Small intestine (tissue), 7 donors: ENCODE measurements around the gene RNF151. TPM values are rescaled to one million over a fixed set of nuclear protein-coding genes. Genes with fewer than 3 reads are reported as not detected.
"Not testable (repeated sequence)": the region's sequence is repeated elsewhere in the genome, so short reads cannot be mapped to it uniquely, and the experiment has no call there.

Source experiments
- DNase-seq, 2 donors: peaks; one replicate each; pipeline versions ENCODE4 v3.0.0 to v3.0.0-alpha.2; 2013
- FAIRE-seq: peaks from 2 replicates; lab custom pipeline; 2012; peaks lifted over from hg19 to GRCh38; lab: Jason Lieb, UNC
- H3K27ac ChIP-seq, 3 donors: one replicate each; pipeline ENCODE4 v1.5.1; 2013; ENCODE audit warnings: low read length in 2 of 3, mild to moderate bottlenecking in 2 of 3, control low read depth in 1 of 3, inconsistent platforms in 1 of 3, low read depth in 1 of 3, moderate library complexity in 1 of 3
- H3K27me3 ChIP-seq, 3 donors: one replicate each; pipeline ENCODE4 v1.6.1; 2013; ENCODE audit warnings: low read length in 3 of 3, inconsistent platforms in 1 of 3; ENCODE audit not compliant: control insufficient read depth in 3 of 3, insufficient read depth in 3 of 3
- H3K36me3 ChIP-seq, 3 donors: one replicate each; pipeline ENCODE4 v1.6.1; 2013; ENCODE audit warnings: low read length in 3 of 3, inconsistent platforms in 1 of 3, low read depth in 1 of 3, mild to moderate bottlenecking in 1 of 3, moderate library complexity in 1 of 3; ENCODE audit not compliant: control insufficient read depth in 3 of 3, insufficient read depth in 2 of 3
- H3K4me1 ChIP-seq, 3 donors: one replicate each; pipeline ENCODE4 v1.6.1; 2013; ENCODE audit warnings: low read length in 2 of 3, inconsistent platforms in 1 of 3, low read depth in 1 of 3, mild to moderate bottlenecking in 1 of 3, moderate library complexity in 1 of 3; ENCODE audit not compliant: control insufficient read depth in 3 of 3, insufficient read depth in 2 of 3
- H3K4me3 ChIP-seq, 3 donors: one replicate each; pipeline ENCODE4 v1.5.1; 2013; ENCODE audit warnings: low read length in 3 of 3, control low read depth in 1 of 3, inconsistent platforms in 1 of 3, low read depth in 1 of 3, mild to moderate bottlenecking in 1 of 3, moderate library complexity in 1 of 3
- H3K9me3 ChIP-seq, 2 donors: one replicate each; pipeline ENCODE4 v1.6.1; 2013; ENCODE audit warnings: low read depth in 1 of 2, low read length in 1 of 2; ENCODE audit not compliant: control insufficient read depth in 2 of 2, insufficient read depth in 1 of 2
- WGBS, 3 donors: extraction: QIAGEN DNeasy Blood & Tissue Kit; methylation state at CpG; one replicate each; pipeline ENCODE4 v1.1.7; 2013; 5-methylcytosine and 5-hydroxymethylcytosine counted together
- polyA plus RNA-seq, 4 donors: library from polyadenylated mRNA; stranded (reverse) in 3 of 4; unstranded in 1 of 4; fragments of 200-250 nt in 3 of 4; fragments of 120-200 nt in 1 of 4; gene quantifications; one replicate each; pipeline versions ENCODE4 v1.2.1 to v1.2.3, GENCODE V29; 2013
- donor health status: healthy with polysubstance abuse.
- donor health status: control.
- donor health status: control.
- donor health status: Bipolar disorder and iron deficiency.
- donor health status: healthy.

The RNF151 gene
- polyA plus RNA-seq, 4 donors = 0.09 to 0.18 TPM; not detected in 2

DNA sequence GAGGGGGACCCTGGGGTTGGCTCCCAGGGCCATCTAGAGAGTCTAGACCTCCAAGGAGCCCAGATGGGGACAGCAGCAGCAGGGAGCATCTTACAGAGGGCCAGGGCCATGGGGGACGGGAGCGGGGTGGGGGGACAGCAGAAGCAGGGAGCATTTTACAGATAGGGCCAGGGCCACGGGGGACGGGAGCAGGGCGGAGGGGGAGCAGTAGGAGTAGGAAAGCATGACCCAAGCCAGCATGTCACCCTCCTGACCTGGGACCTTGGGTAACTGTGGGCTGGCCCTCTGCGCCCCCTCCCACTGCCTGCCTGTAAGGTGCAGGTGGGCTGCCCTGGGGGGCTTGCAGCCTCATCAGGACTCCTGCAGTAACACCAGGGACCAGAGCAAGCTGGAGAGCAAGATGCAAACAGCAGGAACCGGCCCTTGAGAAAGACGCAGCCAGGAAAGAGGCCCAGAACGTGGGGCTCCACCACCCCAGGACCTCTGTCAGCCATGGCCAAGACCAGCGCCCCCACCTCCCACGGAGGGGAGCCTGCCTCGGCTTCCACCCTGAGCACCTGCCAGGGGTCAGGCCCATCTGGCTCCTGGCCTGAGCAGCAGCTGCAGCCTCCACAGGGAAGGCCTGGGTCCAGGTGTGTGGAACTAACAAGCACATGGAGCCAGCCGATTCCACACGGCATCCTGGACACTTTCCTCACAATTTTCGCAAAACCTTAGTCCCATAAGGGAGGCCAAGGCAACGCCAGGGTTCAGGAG, 40.6 kb downstream of the RNF151 start:
- Histone ChIP-seq H3K36me3 (peaks cover 1 to 56% (median 2%) of the 10 kb centered on the region in 3 donors), H3K9me3 (no peaks in the 10 kb centered on the region), H3K27me3 (no peaks in the 10 kb centered on the region), H3K4me3 (no peak overlapping the region), H3K4me1 (peaks cover 0 to 40% (median 15%) of the 10 kb centered on the region in 3 donors), H3K27ac (peak overlapping the region in 2 of 3 donors; percentile 47 to 96)
- DNase-seq (no peak), FAIRE-seq (no peak)
- WGBS, 3 donors = 66 to 79% (median 66%) methylated on average over 15 to 16 of the region's 16 CpGs

DNA sequence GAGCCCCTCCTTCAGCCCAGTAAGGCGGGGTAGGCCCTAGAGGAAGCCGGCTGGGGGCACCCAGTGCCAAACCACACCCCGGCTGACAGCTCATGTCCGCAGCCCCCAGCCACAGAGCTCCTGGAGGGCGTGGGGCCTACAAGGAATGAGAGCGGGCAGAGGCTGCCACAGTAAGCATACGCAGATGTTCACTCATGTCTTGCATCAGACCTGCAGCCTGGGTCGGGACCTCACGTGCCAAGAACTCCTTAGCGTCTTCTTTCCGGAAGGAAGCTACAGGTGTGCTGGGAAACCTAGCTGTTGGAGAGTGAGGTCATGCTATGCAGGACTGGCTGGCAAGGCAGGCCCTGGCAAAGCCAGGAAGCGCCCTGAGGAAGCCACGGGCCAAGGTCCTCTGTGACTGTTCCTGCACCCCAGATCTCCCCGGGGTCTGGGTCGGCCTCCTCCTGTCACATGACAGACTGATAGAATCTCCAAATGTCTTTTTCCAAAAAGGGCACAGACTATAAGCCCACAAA, 41.4 kb downstream of the RNF151 start:
- WGBS, 3 donors = 9 to 27% (median 13%) methylated on average over 15 of the region's 15 CpGs
- H3K36me3 ChIP-seq = peaks cover 0 to 48% (median 0%) of the 10 kb centered on the region in 3 donors
- DNase-seq (peak; percentile 43 to 89), FAIRE-seq (no peak)
- H3K4me3 ChIP-seq = peak overlapping the region in 2 of 3 donors; percentile 58 to 98
- no peaks in the 10 kb centered on the region for H3K9me3 ChIP-seq
- H3K4me1 ChIP-seq = peaks cover 0 to 40% (median 15%) of the 10 kb centered on the region in 3 donors
- H3K27me3 ChIP-seq = no peaks in the 10 kb centered on the region
- peak overlapping the region; percentile 62 to 96 (median 94) for H3K27ac ChIP-seq

DNA sequence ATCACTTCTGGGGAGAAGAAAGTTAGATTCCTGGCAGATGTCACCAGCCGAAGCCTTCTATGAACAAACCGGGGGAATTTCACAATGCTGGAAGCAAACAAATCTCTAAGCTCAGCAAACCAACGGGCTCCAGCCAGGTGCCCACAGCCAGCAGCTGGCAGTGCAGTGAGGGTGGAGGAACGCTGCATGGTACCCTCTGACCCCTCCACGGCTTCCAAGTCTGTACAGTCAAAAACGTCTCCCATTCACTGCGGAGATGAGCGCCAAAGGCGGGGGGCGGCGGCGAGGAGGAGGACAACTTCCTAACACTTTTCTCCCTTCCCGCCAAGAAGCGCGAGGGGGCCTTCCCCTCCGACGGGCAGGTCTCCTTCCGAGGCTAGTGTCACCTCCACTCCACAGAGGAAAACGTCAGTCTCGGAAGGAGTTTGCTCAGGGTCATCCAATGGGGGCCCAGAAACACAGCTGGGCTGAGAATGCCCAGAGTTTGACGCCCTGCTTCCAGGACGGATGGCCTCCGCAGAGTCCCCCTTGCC, 42.0 kb downstream of the RNF151 start:
- H3K4me3 ChIP-seq = peak overlapping the region; percentile 58 to 98 (median 85)
- H3K27me3 ChIP-seq = no peaks in the 10 kb centered on the region
- H3K9me3 ChIP-seq = no peaks in the 10 kb centered on the region
- 2 to 3% (median 2%) methylated on average over 23 of the region's 23 CpGs for WGBS, 3 donors
- H3K27ac ChIP-seq = peak overlapping the region; percentile 62 to 96 (median 94)
- no peak for FAIRE-seq
- peaks cover 0 to 42% (median 0%) of the 10 kb centered on the region in 3 donors for H3K36me3 ChIP-seq
- peak; percentile 39 to 59 for DNase-seq
- peaks cover 0 to 38% (median 15%) of the 10 kb centered on the region in 3 donors for H3K4me1 ChIP-seq

- Histone ChIP-seq H3K4me1 (peaks cover 0 to 33% (median 13%) of the 10 kb centered on the region in 3 donors), H3K27ac (peak overlapping the region; percentile 62 to 96 (median 94)), H3K27me3 (no peaks in the 10 kb centered on the region), H3K36me3 (peaks cover 0 to 41% (median 0%) of the 10 kb centered on the region in 3 donors), H3K9me3 (no peaks in the 10 kb centered on the region), H3K4me3 (peak overlapping the region; percentile 58 to 98 (median 85))
- DNase-seq (peak; percentile 21 to 71), FAIRE-seq (no peak)
- 0 to 1% (median 0%) methylated on average over 42 to 55 of the region's 55 CpGs for WGBS, 3 donors
Measured at GRCh38 chr16:2009164-2009711, 42.6 kb downstream of the RNF151 start.

GRCh38 chr16:2009791-2010510, 43.3 kb downstream of the RNF151 start, which contains the start of gene ZNF598:
Gene ZNF598 (minus strand): TSS chr16:2009821.
- peaks cover 0 to 34% (median 0%) of the 10 kb centered on the region in 3 donors for H3K36me3 ChIP-seq
- peak; percentile 83 to 92 for DNase-seq
- peak within 1 kb of the TSS; percentile 93 to 97 (median 94) for H3K27ac ChIP-seq
- peaks cover 0 to 33% (median 11%) of the 10 kb centered on the region in 3 donors for H3K4me1 ChIP-seq
- H3K27me3 ChIP-seq = no peaks in the 10 kb centered on the region
- WGBS, 3 donors = 2 to 4% (median 4%) methylated on average over 38 to 52 of the region's 52 CpGs
- no peak for FAIRE-seq
- peak within 1 kb of the TSS; percentile 70 to 98 (median 85) for H3K4me3 ChIP-seq
- H3K9me3 ChIP-seq = no peaks in the 10 kb centered on the region

GRCh38 chr16:2011726-2012125, 45.1 kb downstream of the RNF151 start:
- H3K4me3 ChIP-seq, H3K9me3 ChIP-seq, DNase-seq, H3K27me3 ChIP-seq, FAIRE-seq, H3K27ac ChIP-seq: not testable (repeated sequence)
- WGBS, 3 donors = 86 to 89% (median 88%) methylated on average over 9 of the region's 9 CpGs
- H3K36me3 ChIP-seq = peaks cover 0 to 16% (median 0%) of the 10 kb centered on the region in 3 donors
- H3K4me1 ChIP-seq = peaks cover 0 to 41% (median 11%) of the 10 kb centered on the region in 3 donors

DNA sequence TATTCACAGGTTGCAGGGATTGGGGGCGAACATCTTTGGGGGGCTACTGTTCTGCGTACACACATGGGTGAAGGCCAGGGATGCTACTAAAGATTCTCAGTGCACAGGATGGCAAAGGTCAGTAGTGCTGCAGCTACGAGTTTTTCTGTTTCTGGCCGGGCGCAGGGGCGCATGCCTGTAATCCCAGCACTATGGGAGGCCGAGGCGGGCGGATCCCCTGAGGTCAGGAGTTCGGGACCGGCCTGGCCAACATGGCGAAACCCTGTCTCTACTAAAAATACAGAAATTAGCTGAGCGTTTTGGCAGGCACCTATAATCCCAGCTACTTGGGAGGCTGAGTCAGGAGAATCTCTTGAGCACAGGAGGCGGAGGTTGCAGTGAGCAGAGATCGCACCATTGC, 46.9 kb downstream of the RNF151 start:
- H3K36me3 ChIP-seq = no peaks in the 10 kb centered on the region
- 89 to 95% (median 92%) methylated on average over 15 of the region's 15 CpGs for WGBS, 3 donors
- no peak for DNase-seq

More for the DNA sequence above, 46.9 kb downstream of the RNF151 start:
- H3K4me3 ChIP-seq = no peak overlapping the region
- FAIRE-seq = no peak
- no peaks in the 10 kb centered on the region for H3K9me3 ChIP-seq
- H3K4me1 ChIP-seq = peaks cover 0 to 23% (median 6%) of the 10 kb centered on the region in 3 donors
- H3K27ac ChIP-seq = no peak overlapping the region
- H3K27me3 ChIP-seq = peaks cover 0 to 6% (median 0%) of the 10 kb centered on the region in 3 donors
